Lung (tissue), 12 donors: ENCODE data around the gene TSPO2. TPM values are rescaled to one million over a fixed set of nuclear protein-coding genes. Genes with fewer than 3 reads are reported as not detected.

Source experiments
- ATAC-seq: fragments of 200-7000 bp; cut with Tn5 transposase; one replicate; pipeline ENCODE4 v1.9.1; 2020; ENCODE audit warnings: moderate number of reproducible peaks; ENCODE audit not compliant: insufficient read depth, low FRiP score
- DNase-seq, 3 donors: peaks; one replicate each; pipeline ENCODE4 v3.0.0-alpha.2; 2013 to 2017
- H3K27ac ChIP-seq, 2 donors: one replicate each; pipeline ENCODE4 v1.5.1; 2013; ENCODE audit warnings: mild to moderate bottlenecking in 2 of 2, moderate library complexity in 2 of 2, control low read depth in 1 of 2, inconsistent platforms in 1 of 2, low read depth in 1 of 2, low read length in 1 of 2
- H3K27me3 ChIP-seq, 3 donors: one replicate each; pipeline ENCODE4 v1.5.1; 2013; ENCODE audit warnings: low read length in 2 of 3; ENCODE audit not compliant: control insufficient read depth in 3 of 3, insufficient read depth in 3 of 3
- H3K36me3 ChIP-seq, 4 donors: one replicate each; pipeline ENCODE4 v1.5.1; 2013; ENCODE audit warnings: low read length in 4 of 4, mild to moderate bottlenecking in 1 of 4, moderate library complexity in 1 of 4; ENCODE audit not compliant: control insufficient read depth in 4 of 4, insufficient read depth in 4 of 4
- H3K4me1 ChIP-seq, 5 donors: one replicate each; pipeline ENCODE4 v1.5.1; 2013; ENCODE audit warnings: low read length in 5 of 5, mild to moderate bottlenecking in 2 of 5, moderate library complexity in 1 of 5; ENCODE audit not compliant: control insufficient read depth in 5 of 5, insufficient read depth in 5 of 5
- H3K4me3 ChIP-seq: one replicate; pipeline ENCODE4 v1.5.1; 2013; ENCODE audit warnings: mild to moderate bottlenecking, control low read depth, moderate library complexity
- H3K9ac ChIP-seq, 2 donors: one replicate each; pipeline ENCODE4 v1.5.1; 2013; ENCODE audit warnings: low read length in 2 of 2, control low read depth in 1 of 2; ENCODE audit not compliant: insufficient read depth in 1 of 2
- H3K9me3 ChIP-seq, 4 donors: one replicate each; pipeline ENCODE4 v1.5.1; 2013; ENCODE audit warnings: low read length in 3 of 4, mild to moderate bottlenecking in 1 of 4, moderate library complexity in 1 of 4; ENCODE audit not compliant: control insufficient read depth in 4 of 4, insufficient read depth in 3 of 4
- WGBS, 2 donors: extraction: QIAGEN DNeasy Blood & Tissue Kit; methylation state at CpG; one replicate each; pipeline ENCODE4 v1.1.7; 2013; 5-methylcytosine and 5-hydroxymethylcytosine counted together
- polyA plus RNA-seq, 2 donors: library from polyadenylated mRNA; stranded (reverse); fragments of 200-250 nt; gene quantifications; one replicate each; pipeline ENCODE4 v1.2.1, GENCODE V29; 2013
- total RNA-seq, 2 donors: library from RNA; depleted of rRNA in 1 of 2; stranded (reverse); fragments of >200 nt in 1 of 2; gene quantifications; one replicate each; pipeline ENCODE4 v1.2.1, GENCODE V29; 2014 to 2021
- TF ChIP-seq, protein P1 (sequence below): IDR thresholded peaks from 2 replicates; pipeline ENCODE4 v1.5.1; 2012; ENCODE audit warnings: mild to moderate bottlenecking; ENCODE audit errors: control extremely low read depth, extremely low read depth
- donor health status: control.
- donor health status: control.
- donor health status: Bipolar disorder and iron deficiency.
- donor health status: healthy.
- donor health status: DM: yes; HTN: yes; CAD: no.

The TSPO2 gene
- total and polyA plus RNA-seq, 4 donors, result 0.07 to 0.57 TPM; not detected in 2

DNA sequence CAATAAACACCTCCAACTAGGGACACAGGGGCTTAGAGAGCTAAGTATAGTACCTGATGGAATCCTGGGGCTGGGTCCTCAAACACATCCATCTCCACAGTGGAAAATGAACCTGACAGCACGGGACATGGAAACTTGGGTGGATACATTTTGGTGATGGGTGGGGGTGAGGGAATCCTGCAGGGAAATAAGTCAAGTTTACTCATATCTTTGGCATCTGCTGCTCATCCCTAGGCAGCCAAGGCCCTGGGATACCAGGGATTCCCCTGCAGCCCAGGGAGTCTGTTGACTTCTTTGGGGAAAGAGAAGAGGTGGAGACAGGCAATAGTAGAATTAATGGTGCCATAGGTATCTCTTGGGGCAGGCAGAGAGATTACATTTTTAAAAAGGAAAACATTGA lies 17.3 kb downstream of the TSPO2 start:
- no peak overlapping the region for H3K9ac ChIP-seq

DNA sequence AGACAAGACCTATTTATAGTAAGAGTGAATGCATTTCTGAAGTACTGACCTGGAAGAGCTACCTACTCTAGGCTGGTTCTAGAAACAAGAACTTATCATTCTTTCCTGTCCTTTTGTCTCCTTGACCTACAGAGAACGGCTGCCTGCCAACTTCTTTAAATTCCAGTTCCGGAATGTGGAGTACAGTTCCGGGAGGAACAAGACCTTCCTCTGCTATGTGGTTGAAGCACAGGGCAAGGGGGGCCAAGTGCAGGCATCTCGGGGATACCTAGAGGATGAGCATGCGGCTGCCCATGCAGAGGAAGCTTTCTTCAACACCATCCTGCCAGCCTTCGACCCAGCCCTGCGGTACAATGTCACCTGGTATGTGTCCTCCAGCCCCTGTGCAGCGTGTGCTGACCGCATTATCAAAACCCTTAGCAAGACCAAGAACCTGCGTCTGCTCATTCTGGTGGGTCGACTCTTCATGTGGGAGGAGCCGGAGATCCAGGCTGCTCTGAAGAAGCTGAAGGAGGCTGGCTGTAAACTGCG lies 19.0 kb downstream of the TSPO2 start:
- Histone ChIP-seq H3K27me3 (no peaks in the 10 kb centered on the region), H3K9me3 (no peaks in the 10 kb centered on the region), H3K36me3 (peaks cover 0 to 9% (median 5%) of the 10 kb centered on the region in 4 donors), H3K27ac (peak overlapping the region in 1 of 2 donors; percentile 47), H3K4me1 (peaks cover 0 to 14% (median 0%) of the 10 kb centered on the region in 5 donors), H3K4me3 (no peak overlapping the region), H3K9ac (no peak overlapping the region)
- ATAC-seq (no peak), DNase-seq (no peak)
- TF ChIP-seq, protein P1, sequence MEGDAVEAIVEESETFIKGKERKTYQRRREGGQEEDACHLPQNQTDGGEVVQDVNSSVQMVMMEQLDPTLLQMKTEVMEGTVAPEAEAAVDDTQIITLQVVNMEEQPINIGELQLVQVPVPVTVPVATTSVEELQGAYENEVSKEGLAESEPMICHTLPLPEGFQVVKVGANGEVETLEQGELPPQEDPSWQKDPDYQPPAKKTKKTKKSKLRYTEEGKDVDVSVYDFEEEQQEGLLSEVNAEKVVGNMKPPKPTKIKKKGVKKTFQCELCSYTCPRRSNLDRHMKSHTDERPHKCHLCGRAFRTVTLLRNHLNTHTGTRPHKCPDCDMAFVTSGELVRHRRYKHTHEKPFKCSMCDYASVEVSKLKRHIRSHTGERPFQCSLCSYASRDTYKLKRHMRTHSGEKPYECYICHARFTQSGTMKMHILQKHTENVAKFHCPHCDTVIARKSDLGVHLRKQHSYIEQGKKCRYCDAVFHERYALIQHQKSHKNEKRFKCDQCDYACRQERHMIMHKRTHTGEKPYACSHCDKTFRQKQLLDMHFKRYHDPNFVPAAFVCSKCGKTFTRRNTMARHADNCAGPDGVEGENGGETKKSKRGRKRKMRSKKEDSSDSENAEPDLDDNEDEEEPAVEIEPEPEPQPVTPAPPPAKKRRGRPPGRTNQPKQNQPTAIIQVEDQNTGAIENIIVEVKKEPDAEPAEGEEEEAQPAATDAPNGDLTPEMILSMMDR, result no peak
- WGBS, 2 donors, result 82 to 84% methylated on average over 13 of the region's 13 CpGs

More for the DNA sequence above, 17.3 kb downstream of the TSPO2 start:
- 84 to 100% methylated on average over 1 of the region's 1 CpG for whole genome bisulfite sequencing, 2 donors
- ATAC-seq (no peak), DNase-seq (no peak)
- no peaks in the 10 kb centered on the region for H3K27me3 ChIP-seq
- no peak overlapping the region for H3K4me3 ChIP-seq
- no peaks in the 10 kb centered on the region for H3K9me3 ChIP-seq
- peaks cover 0 to 14% (median 0%) of the 10 kb centered on the region in 5 donors for H3K4me1 ChIP-seq
- TF ChIP-seq, protein P1, result no peak
- H3K36me3 ChIP-seq, result peaks cover 0 to 6% (median 3%) of the 10 kb centered on the region in 4 donors
- peak overlapping the region in 1 of 2 donors; percentile 81 for H3K27ac ChIP-seq

DNA sequence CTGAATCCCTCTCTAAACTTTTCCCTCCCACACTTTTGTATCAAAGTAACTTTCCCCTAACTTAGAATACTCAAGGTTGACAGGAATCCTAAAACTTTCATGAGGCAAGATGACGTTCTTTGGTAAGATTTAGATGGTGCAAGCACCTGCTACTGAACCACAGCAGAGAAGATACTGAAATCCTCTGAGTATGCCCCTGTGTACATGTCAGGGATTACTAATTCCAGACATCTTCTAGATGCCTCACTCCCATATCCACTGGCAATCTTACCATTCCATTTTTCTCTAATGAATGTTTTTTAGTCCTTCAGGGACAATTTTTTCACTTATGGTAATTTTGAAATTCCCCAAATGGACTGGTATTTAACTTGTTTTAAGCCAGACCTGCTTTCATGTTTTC lies 19.8 kb downstream of the TSPO2 start:
- ATAC-seq (no peak), DNase-seq (no peak)
- peak overlapping the region in 1 of 2 donors; percentile 47 for H3K27ac ChIP-seq
- WGBS, 2 donors, result 83 to 93% methylated on average over 1 of the region's 1 CpG
- H3K27me3 ChIP-seq, result no peaks in the 10 kb centered on the region
- H3K9me3 ChIP-seq, result no peaks in the 10 kb centered on the region
- no peak overlapping the region for H3K4me3 ChIP-seq
- peaks cover 0 to 14% (median 0%) of the 10 kb centered on the region in 5 donors for H3K4me1 ChIP-seq
- TF ChIP-seq, protein P1, result no peak
- peaks cover 0 to 9% (median 6%) of the 10 kb centered on the region in 4 donors for H3K36me3 ChIP-seq
- no peak overlapping the region for H3K9ac ChIP-seq

GRCh38 chr6:41063884-41064285 lies 21.6 kb downstream of the TSPO2 start:
- TF ChIP-seq, protein P1, result no peak
- DNase-seq, result no peak
- no peak overlapping the region for H3K9ac ChIP-seq
- H3K4me1 ChIP-seq, result peaks cover 0 to 9% (median 0%) of the 10 kb centered on the region in 5 donors
- H3K9me3 ChIP-seq, result no peaks in the 10 kb centered on the region
- 84% methylated on average over 2 of the region's 2 CpGs for WGBS, 2 donors
- no peak for ATAC-seq
- H3K4me3 ChIP-seq, result no peak overlapping the region
- peaks cover 0 to 16% (median 8%) of the 10 kb centered on the region in 4 donors for H3K36me3 ChIP-seq
- peak overlapping the region in 1 of 2 donors; percentile 6 for H3K27ac ChIP-seq
- H3K27me3 ChIP-seq, result no peaks in the 10 kb centered on the region
